GM06990 (cell line): ENCODE data around the gene ATG2B.

Experiments used
- DNase-seq: peaks from one replicate; pipeline ENCODE4 v3.0.0-alpha.2; 2011; ENCODE audit not compliant: insufficient read length; ENCODE audit errors: extremely low read depth
- H3K27me3 ChIP-seq: replicated peaks from 2 replicates; pipeline ENCODE4 v1.6.0; 2011; ENCODE audit warnings: low read length; ENCODE audit not compliant: control insufficient read depth, insufficient read depth
- H3K36me3 ChIP-seq: 2 replicates; pipeline ENCODE4 v1.5.1; 2011; ENCODE audit warnings: low read length; ENCODE audit not compliant: control insufficient read depth, insufficient read depth
- H3K4me3 ChIP-seq: replicated peaks from 2 replicates; pipeline ENCODE4 v1.5.1; 2011; ENCODE audit warnings: low read depth, mild to moderate bottlenecking, control low read depth, low read length
- CTCF ChIP-seq: IDR thresholded peaks from 2 replicates; pipeline ENCODE4 v1.5.1; 2011; ENCODE audit warnings: low read length, control low read depth, mild to moderate bottlenecking, inconsistent platforms; ENCODE audit not compliant: insufficient read depth, poor library complexity, severe bottlenecking

The ATG2B gene

DNA sequence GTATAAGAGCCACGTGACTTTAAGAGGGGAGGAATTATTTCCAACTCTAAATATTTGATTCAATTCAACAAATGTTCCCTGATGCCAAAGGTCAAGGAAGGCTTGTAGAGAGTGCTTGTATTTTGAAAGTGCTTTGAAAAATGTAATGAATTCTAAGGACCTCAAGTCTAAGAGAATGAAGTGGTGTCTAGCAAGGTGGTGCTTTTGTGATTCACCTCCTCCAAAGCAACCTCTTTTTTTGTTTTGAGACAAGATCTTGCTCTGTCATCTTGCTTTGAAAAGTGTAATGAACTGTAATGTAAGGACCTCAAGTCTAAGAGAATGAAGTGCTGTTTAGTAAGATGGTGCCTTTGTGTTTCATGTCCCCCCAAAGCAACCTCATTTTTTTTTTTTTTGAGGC is 42.5 kb upstream of the ATG2B start:
- no peak for DNase-seq
- Histone ChIP-seq H3K36me3 (no peaks in the 10 kb centered on the region), H3K27me3 (no peaks in the 10 kb centered on the region), H3K4me3 (no peak overlapping the region)
- no peak for TF ChIP-seq CTCF

DNA sequence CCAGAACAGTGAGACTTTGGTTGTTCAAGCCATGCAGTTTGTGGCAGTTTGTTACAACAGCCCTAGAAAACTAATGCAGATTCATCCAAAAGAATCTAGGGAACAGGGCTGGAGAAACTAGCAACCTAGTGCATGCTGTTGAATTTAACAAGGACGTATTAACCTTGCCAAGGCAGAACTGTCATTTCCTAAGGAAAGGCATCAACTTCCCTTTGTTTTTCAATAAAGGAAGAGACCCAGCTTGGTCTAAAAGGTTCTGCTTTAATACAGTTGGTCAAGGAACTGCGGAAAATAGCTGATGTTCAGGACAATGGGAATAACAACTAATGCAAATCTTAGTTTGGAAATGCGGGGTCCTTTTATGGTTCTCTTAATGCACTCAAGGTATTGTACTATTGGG is 40.3 kb upstream of the ATG2B start:
- Histone ChIP-seq H3K36me3 (no peaks in the 10 kb centered on the region), H3K27me3 (no peaks in the 10 kb centered on the region), H3K4me3 (no peak overlapping the region)
- no peak for DNase-seq
- no peak for TF ChIP-seq CTCF

DNA sequence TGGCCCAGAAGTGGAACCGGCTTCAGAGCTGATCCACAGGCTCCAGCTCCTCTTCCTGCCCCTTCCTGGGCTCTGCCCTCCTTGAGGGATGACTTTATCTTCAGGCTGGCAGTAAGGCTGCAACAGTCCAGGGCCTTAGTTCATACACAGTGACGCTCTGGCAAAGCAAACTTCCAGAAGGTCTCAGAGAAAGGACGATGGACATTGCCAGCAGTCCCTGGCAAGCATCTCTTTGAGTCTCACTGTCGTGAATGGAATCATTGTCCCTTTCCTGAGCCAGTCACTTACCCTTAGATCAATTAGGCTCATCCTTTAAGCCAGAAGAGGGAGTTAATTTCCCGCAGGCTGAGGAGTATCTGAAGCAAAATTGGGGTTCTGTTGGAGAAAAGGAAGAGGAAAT is 37.4 kb upstream of the ATG2B start:
- no peaks in the 10 kb centered on the region for H3K27me3 ChIP-seq
- H3K4me3 ChIP-seq = no peak overlapping the region
- no peak for TF ChIP-seq CTCF
- no peaks in the 10 kb centered on the region for H3K36me3 ChIP-seq
- no peak for DNase-seq

DNA sequence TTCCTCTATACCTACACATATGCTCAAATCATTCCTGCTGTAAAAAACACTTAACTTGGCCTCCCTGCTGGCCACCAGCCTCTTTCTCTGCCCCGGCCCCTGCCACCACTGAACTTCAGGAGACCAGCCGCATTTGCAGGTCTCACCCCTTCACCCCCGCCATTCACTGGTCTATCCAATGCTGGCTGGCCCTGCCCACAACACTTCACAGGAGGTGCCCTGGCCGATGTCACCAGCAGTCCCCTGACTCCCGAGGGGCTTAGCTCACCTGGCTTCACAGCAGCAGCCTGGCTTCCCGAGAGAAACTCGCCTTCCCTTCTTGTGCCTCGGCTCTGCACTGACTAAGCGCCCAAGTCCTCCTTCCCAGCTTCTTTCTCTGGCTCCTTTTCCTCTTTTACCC is 36.3 kb upstream of the ATG2B start:
- H3K27me3 ChIP-seq = no peaks in the 10 kb centered on the region; the same call in 1 of the 2 replicates
- no peak for TF ChIP-seq CTCF
- no peak for DNase-seq
- H3K36me3 ChIP-seq = no peaks in the 10 kb centered on the region
- H3K4me3 ChIP-seq = no peak overlapping the region

- no peak for TF ChIP-seq CTCF
- DNase-seq = no peak
- no peaks in the 10 kb centered on the region; the same call in 1 of the 2 replicates for H3K27me3 ChIP-seq
These were observed 35.8 kb upstream of the ATG2B start for GRCh38 chr14:96398921-96399320.

GRCh38 chr14:96398432-96398831 is 35.3 kb upstream of the ATG2B start:
- H3K4me3 ChIP-seq = no peak overlapping the region
- H3K36me3 ChIP-seq = no peaks in the 10 kb centered on the region
- no peak for DNase-seq
- H3K27me3 ChIP-seq = no peaks in the 10 kb centered on the region; the same call in 1 of the 2 replicates
- no peak for TF ChIP-seq CTCF

More at GRCh38 chr14:96398921-96399320, 35.8 kb upstream of the ATG2B start:
- H3K4me3 ChIP-seq = no peak overlapping the region
- no peaks in the 10 kb centered on the region for H3K36me3 ChIP-seq
